SIG-M5 (cell line): ENCODE results near the gene SRGAP3.

Source experiments
- DNase-seq: peaks from one replicate; lab custom pipeline; 2025; lab: John Stamatoyannopoulos, UW

Gene SRGAP3

DNA sequence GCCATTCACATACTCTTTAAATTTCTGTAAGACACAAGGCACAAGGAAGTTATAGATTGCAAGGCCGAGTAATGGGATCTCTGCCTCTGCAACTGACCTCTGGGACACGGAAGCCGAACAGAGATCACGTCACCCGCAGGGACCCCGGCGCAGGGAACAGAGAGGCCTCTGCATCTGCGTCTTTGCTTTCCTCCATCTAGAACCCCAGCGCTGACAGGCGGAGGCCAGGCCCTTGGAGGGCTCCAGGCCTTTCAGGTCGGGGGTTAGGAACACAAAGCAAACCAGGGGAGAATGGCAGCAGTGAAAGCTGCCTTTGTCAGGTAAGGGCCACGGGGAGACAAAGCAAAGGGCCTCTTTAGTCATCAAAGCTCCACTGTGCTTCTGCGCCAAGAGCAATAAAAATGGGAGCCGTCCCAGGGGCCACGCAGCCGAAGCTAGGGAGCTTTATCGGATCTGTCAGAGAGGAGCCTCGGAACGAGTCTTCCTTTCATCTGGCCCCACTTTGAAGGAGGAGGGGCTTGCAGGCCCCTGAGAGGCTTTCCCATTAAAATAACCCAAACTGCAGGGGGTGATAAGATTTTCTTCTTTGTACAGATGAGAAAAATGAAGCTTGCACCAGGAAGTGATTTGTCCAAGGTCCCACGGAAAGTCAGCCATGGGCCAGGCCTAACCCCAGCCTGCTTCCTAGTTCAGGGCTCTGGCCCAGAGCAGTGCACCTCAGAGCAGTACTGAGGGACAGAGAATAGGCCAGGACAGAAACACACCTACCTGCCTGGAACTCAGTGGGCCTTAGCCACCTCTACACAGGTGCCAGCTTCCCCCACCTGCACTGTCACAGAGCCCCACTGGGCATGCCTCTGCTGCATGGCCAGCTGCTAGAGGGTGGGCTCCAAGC, 201.7 kb downstream of the SRGAP3 start:
- DNase-seq = no peak

- DNase-seq = no peak
These were observed 204.1 kb downstream of the SRGAP3 start for GRCh38 chr3:9045371-9045770.

- no peak for DNase-seq
These were observed 206.4 kb downstream of the SRGAP3 start for GRCh38 chr3:9043063-9043462.

GRCh38 chr3:9041626-9042025, 207.8 kb downstream of the SRGAP3 start:
- no peak for DNase-seq

DNA sequence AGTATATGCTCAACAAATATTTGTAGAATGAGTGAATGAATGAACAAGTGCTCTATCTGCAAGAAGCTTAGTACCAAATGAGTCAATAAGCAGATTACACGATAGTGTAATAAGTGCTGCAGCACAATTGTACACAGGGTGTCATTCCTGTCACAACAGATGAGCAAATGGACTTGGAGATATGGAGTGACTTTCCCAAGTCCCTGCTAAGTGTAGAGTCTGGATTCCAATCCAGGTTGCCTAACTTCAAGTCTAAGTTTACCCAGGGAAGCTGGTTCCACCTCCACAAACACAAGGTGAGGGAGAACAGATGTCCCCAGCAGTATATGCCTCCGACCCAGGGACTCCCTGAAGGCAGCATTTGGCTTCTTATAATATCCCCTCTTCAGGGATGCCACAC, 208.4 kb downstream of the SRGAP3 start:
- no peak for DNase-seq

DNA sequence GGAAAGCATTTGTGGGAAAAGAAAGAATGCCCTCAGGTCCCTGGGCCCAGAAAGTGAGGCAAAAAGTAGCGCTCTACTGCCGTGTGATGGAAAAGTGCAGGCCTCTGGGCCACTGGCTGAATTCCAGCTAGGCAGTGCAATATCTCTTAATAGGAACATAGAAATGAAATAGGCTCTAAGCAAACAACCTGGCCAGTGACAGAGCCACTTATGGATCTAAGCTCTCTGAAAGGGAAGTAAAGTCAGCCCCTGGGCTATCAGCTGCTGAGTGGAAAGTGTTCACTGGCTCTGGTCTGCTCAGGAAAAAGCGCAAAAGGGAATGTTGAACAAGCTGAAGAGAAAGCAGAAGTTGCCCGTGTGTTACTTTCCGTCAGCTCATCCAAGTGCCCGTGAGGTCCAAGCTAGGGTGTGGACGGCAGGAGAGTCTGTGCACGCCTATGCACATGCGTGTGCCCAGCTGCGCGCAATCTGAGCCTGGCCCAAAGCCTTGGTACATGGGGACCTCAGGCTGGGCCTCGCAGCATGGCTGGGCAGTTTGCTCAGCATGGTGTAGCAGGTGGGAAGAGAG, 212.2 kb downstream of the SRGAP3 start:
- DNase-seq = no peak

- DNase-seq = no peak
These were observed 212.9 kb downstream of the SRGAP3 start for GRCh38 chr3:9036404-9037131.

DNA sequence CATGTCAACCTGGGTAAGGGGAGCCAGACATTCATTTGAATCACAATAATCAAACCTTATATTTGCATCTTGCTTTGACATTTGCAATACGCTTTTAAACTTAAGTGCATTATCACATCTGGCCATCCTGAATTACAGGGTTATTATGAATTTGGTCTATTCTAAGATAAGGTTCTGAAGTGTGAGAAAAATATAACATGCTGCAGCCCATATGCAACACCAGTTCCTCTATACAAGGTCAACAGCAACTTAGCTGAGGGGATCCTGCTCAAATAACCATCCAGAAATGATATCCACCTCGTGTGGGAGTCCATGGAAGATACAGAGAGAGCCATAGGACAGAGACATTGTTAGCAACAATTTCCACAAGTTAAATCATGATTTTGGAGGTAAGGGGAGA, 213.5 kb downstream of the SRGAP3 start:
- DNase-seq = no peak

- no peak for DNase-seq
These were observed 214.0 kb downstream of the SRGAP3 start for GRCh38 chr3:9035473-9035872.

GRCh38 chr3:9033867-9034266, 215.6 kb downstream of the SRGAP3 start:
- DNase-seq = no peak

GRCh38 chr3:9032231-9032777, 217.1 kb downstream of the SRGAP3 start:
- DNase-seq = no peak

- DNase-seq = no peak
These were observed 219.4 kb downstream of the SRGAP3 start for GRCh38 chr3:9030034-9030433.

DNA sequence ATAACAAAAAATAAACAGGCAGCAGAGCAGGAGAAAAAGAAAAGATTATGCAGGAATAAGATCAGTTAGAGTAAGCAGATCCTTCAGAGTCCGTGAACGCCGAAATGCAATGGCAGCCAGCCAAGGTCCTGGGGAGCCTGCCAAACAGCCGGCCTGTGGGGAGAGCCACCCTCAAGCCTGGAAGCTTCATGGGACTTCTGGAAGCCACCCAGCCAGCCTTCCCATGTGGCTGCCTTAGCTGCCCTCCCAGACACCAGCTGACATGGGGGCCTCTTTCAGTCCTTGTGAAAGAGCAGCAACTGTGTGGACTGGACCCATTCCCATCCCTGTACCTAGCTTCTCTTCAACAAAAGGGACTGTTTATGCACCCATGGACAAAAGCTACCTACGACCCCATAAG, 221.3 kb downstream of the SRGAP3 start:
- DNase-seq = no peak

GRCh38 chr3:9026320-9027045, 223.0 kb downstream of the SRGAP3 start:
- DNase-seq = no peak

- no peak for DNase-seq
These were observed 225.1 kb downstream of the SRGAP3 start for GRCh38 chr3:9024341-9024740.

DNA sequence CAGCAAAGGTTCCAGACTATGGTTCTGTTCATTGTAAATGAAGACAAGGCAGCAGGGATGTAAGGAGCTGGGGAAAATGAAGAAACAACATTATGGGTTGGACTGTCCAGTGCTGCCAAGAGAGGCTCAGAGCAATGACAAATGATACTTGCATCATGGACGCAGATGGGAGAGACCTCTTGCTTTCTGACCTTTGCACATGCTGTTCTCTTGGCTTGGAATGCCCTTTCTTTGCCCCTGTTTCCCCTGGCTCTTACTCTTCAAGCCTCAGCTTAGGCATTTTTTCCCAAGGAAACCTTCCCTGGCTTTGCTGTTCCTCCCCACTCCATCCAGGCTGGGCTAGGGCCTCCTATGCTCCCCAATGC, 226.2 kb downstream of the SRGAP3 start:
- no peak for DNase-seq

DNA sequence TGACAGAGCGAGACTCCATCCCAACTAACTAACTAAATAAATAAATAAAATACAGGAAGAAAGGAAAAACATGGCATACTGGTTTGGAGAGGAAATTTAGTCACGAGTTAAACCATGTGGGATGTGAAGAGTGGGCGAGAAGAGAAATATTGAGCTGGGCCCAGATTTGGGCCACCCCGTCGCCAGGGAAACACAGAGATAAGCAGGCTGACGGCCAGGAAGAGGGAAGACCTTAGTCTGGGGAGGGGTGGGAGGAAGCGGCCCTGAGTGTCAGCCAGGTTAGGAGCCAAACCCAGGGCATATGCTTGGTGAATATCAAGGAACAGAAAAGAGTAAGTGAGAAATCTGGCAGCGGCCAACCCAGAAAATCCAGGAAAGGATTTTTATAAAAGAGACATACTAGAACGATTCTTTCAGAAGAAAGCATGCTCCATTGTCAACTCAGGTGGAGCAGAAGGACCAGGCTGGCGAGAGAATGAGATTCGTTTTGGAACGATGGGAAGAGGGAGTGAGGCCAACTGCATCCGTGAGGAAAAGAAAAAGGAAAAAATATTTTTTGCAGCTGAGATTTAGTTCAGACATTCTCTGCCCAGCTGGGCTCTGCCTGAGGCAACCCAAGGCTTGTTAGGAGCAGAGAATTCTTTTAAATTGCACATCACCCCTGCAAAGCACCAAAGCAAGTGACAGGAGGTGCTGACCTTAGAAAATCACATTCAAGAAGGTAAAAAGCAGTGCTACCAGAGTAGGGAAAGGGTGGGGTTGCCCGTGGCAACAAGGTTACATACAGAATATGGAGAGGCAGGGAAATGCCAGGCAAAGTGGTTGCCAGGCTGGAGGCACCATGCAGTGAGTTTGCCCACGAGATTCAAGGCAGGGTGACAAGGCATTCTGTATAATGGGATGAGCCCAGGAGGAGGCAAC, 226.9 kb downstream of the SRGAP3 start:
- DNase-seq = no peak

DNA sequence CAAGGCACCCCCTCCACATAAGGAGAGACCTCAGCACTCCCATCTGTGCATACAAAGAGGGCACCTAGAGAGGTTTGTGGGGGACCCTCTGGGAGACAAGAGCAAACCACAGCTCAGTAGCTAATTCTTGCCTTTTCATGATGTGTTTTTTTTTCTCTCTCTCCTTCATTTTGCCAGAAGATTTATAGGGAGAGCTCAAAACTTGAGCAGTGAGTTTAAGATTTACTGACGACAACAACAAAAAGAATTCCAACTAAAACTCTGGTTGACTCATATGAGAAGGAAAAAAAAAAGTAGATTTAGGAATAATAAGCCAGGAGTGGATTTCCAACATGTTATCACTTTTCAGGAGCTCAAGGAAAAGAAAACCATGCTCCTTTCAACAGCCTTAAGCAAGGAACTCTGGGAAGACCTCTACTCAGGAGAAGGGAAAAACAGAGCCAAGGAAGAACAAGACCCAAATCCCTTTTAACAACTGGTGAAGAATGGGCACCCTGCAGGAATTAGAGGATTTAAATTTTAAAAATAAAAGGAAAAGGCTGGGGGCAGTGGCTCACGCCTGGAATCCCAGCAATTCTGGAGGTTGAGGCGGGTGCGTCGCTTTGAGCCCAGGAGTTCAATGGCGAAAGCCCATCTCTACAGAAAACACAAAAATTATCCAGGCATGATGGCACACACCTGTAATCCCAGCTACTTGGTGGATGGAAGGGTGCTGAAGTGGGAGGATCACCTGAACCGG, 228.0 kb downstream of the SRGAP3 start:
- no peak for DNase-seq

DNA sequence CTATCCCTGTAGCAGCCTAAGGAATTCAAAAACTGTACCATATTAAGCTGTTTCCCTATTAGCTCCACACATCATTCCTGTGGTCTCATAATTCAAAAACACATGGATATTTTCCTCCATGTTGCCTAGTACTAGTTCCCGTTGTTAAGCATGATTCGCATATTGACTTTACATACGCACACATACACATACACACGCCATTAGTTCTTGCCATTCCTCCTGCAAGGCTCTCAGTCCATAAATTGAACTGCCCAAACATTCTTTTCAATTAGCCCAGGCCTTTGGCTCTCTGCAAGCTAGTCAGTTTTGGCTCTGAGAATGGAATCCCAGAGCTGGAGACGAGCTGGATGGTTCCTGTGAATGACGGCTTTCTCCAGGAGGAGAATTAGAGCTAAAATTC, 229.0 kb downstream of the SRGAP3 start:
- no peak for DNase-seq

GRCh38 chr3:9019259-9019961, 230.0 kb downstream of the SRGAP3 start:
- DNase-seq = no peak
